MM.1S (cell line): ENCODE data around the gene TTC28.

Source experiments
- DNase-seq: peaks from one replicate; pipeline ENCODE4 v3.0.0-alpha.2; 2015
- H2AFZ ChIP-seq: fragments of 300-600 bp; sonication (generic); 2 replicates; pipeline ENCODE4 v1.6.0; 2016; ENCODE audit warnings: antibody characterized with exemption, low read length
- H3F3A ChIP-seq: fragments of 300-600 bp; sonication (generic); 2 replicates; pipeline ENCODE4 v1.6.1; 2016; ENCODE audit warnings: mild to moderate bottlenecking, antibody characterized with exemption, low read length, moderate library complexity, mixed read lengths; ENCODE audit not compliant: insufficient read depth
- H3K27ac ChIP-seq: fragments of 300-600 bp; sonication (generic); 2 replicates; pipeline ENCODE4 v1.5.1; 2016; ENCODE audit warnings: mild to moderate bottlenecking, low read length
- H3K27me3 ChIP-seq: fragments of 300-600 bp; sonication (generic); replicated peaks from 2 replicates; pipeline ENCODE4 v1.6.0; 2016; ENCODE audit warnings: low read length; ENCODE audit not compliant: insufficient read depth
- H3K36me3 ChIP-seq: fragments of 300-600 bp; sonication (generic); replicated peaks from 2 replicates; pipeline ENCODE4 v1.6.1; 2016; ENCODE audit warnings: mild to moderate bottlenecking, low read length, mixed read lengths; ENCODE audit not compliant: insufficient read depth
- H3K4me1 ChIP-seq: fragments of 300-600 bp; sonication (generic); 2 replicates; pipeline ENCODE4 v1.6.1; 2016; ENCODE audit warnings: low read length, mixed read lengths
- H3K4me2 ChIP-seq: fragments of 300-600 bp; sonication (generic); 2 replicates; pipeline ENCODE4 v1.6.0; 2016; ENCODE audit warnings: low read depth, low read length
- H3K4me3 ChIP-seq: fragments of 300-600 bp; sonication (generic); 2 replicates; pipeline ENCODE4 v1.5.1; 2016; ENCODE audit warnings: low read length, mixed read lengths
- H3K79me2 ChIP-seq: fragments of 300-600 bp; sonication (generic); 2 replicates; pipeline ENCODE4 v1.6.1; 2016; ENCODE audit warnings: mixed run types, low read length, mixed read lengths
- H3K9ac ChIP-seq: fragments of 300-600 bp; sonication (generic); 2 replicates; pipeline ENCODE4 v1.6.1; 2016; ENCODE audit warnings: low read length, mixed read lengths
- H3K9me2 ChIP-seq: fragments of 300-600 bp; sonication (generic); replicated peaks from 2 replicates; pipeline ENCODE4 v1.6.1; 2016; ENCODE audit warnings: mild to moderate bottlenecking, low read length, mixed read lengths; ENCODE audit not compliant: insufficient read depth
- H3K9me3 ChIP-seq: fragments of 300-600 bp; sonication (generic); replicated peaks from 2 replicates; pipeline ENCODE4 v1.6.1; 2016; ENCODE audit warnings: mild to moderate bottlenecking, low read length, mixed read lengths; ENCODE audit not compliant: insufficient read depth
- H4K20me1 ChIP-seq: fragments of 300-600 bp; sonication (generic); 2 replicates; pipeline ENCODE4 v1.6.1; 2016; ENCODE audit warnings: mild to moderate bottlenecking, low read length, moderate library complexity, mixed read lengths; ENCODE audit not compliant: insufficient read depth
- CTCF ChIP-seq: fragments of 300-600 bp; sonication (generic); IDR thresholded peaks from 2 replicates; pipeline ENCODE4 v1.5.1; 2016; ENCODE audit warnings: antibody characterized with exemption, low read length, mixed read lengths
- EZH2 ChIP-seq: fragments of 300-600 bp; sonication (generic); optimal IDR thresholded peaks from 2 replicates; pipeline ENCODE3; 2017; ENCODE audit warnings: low read depth, mild to moderate bottlenecking, antibody characterized with exemption, low read length, mixed read lengths
- EZH2phosphoT487 ChIP-seq: fragments of 300-600 bp; sonication (generic); IDR thresholded peaks from 2 replicates; pipeline ENCODE4 v1.6.1; 2018; ENCODE audit warnings: antibody characterized with exemption, low read length

TTC28 gene

GRCh38 chr22:28314959-28315358 lies 364.7 kb downstream of the TTC28 start:
- Histone ChIP-seq H3K27me3 (no peaks in the 10 kb centered on the region; the same call in 1 of the 2 replicates), H3K79me2 (no peaks in the 10 kb centered on the region), H2AFZ (no peak overlapping the region), H3K4me3 (no peak overlapping the region), H3K4me1 (no peaks in the 10 kb centered on the region), H3K9ac (no peak overlapping the region), H3F3A (no peaks in the 10 kb centered on the region), H3K4me2 (no peak overlapping the region), H3K36me3 (no peaks in the 10 kb centered on the region), H4K20me1 (no peaks in the 10 kb centered on the region), H3K9me3 (no peaks in the 10 kb centered on the region), H3K9me2 (no peaks in the 10 kb centered on the region), H3K27ac (no peak overlapping the region)
- no peak for TF ChIP-seq EZH2
- no peak for TF ChIP-seq CTCF
- TF ChIP-seq EZH2phosphoT487: no peak
- DNase-seq: no peak

DNA sequence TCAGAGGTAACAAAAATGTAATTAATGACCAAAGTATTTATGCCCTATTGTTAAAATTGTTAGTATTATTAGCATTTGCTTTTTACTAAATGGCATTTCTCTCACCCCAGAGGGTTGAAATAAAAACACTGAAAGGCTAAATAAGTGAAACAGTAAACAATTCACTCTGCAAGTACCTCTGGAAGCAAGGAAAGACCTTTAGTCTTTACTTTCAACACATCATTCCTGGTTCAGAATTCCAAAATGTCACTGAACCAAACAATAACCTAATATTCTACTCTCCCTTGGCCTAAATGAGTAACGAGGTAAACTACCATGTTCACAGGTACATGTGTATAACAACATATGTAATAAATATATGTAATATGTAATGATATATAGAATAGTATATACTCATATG lies 369.3 kb downstream of the TTC28 start:
- Histone ChIP-seq H3F3A (no peaks in the 10 kb centered on the region), H3K9me2 (no peaks in the 10 kb centered on the region), H3K4me3 (no peak overlapping the region), H3K36me3 (no peaks in the 10 kb centered on the region), H3K4me2 (no peak overlapping the region), H3K79me2 (no peaks in the 10 kb centered on the region), H3K9me3 (no peaks in the 10 kb centered on the region), H3K9ac (no peak overlapping the region), H3K27me3 (no peaks in the 10 kb centered on the region; the same call in 1 of the 2 replicates), H4K20me1 (no peaks in the 10 kb centered on the region), H3K27ac (no peak overlapping the region), H3K4me1 (no peaks in the 10 kb centered on the region), H2AFZ (no peak overlapping the region)
- DNase-seq: no peak
- TF ChIP-seq EZH2phosphoT487 (no peak), EZH2 (no peak), CTCF (no peak)

GRCh38 chr22:28299753-28300152 lies 379.9 kb downstream of the TTC28 start:
- peaks cover 13% of the 10 kb centered on the region for H3F3A ChIP-seq
- no peak for DNase-seq
- H2AFZ ChIP-seq: no peak overlapping the region
- H3K4me2 ChIP-seq: no peak overlapping the region
- H3K27me3 ChIP-seq: peaks cover 48% of the 10 kb centered on the region
- TF ChIP-seq EZH2phosphoT487 (no peak), CTCF (no peak), EZH2 (no peak)
- no peak overlapping the region for H3K4me3 ChIP-seq
- H3K79me2 ChIP-seq: no peaks in the 10 kb centered on the region
- no peak overlapping the region for H3K27ac ChIP-seq
- H4K20me1 ChIP-seq: no peaks in the 10 kb centered on the region
- H3K36me3 ChIP-seq: no peaks in the 10 kb centered on the region
- no peaks in the 10 kb centered on the region for H3K9me3 ChIP-seq
- H3K4me1 ChIP-seq: peaks cover 19% of the 10 kb centered on the region
- no peaks in the 10 kb centered on the region for H3K9me2 ChIP-seq
- H3K9ac ChIP-seq: no peak overlapping the region
